Measurements from ENCODE around the gene PCDHGA5. TPM values are rescaled to one million over a fixed set of nuclear protein-coding genes. Genes with fewer than 3 reads are reported as not detected.

Gene PCDHGA5
- total and polyA plus RNA-seq, 2 of the 8 experiments (the other 6 are each of a cell fraction or from before 2014, with no cell fraction given), result 1.1 to 1.3 TPM

DNA sequence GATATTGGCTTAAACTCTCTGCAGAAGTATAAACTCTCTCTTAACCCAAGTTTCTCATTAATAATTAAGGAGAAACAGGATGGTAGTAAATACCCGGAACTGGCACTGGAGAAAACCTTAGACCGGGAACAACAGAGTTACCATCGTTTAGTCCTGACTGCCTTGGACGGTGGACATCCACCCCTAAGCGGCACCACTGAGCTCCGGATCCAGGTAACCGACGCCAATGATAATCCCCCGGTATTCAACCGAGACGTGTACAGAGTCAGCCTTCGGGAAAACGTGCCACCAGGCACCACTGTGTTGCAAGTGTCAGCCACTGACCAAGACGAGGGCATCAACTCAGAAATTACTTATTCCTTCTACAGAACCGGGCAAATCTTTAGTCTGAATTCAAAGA, 34.6 kb downstream of the PCDHGA5 start (continued):
- TF ChIP-seq, protein P1, sequence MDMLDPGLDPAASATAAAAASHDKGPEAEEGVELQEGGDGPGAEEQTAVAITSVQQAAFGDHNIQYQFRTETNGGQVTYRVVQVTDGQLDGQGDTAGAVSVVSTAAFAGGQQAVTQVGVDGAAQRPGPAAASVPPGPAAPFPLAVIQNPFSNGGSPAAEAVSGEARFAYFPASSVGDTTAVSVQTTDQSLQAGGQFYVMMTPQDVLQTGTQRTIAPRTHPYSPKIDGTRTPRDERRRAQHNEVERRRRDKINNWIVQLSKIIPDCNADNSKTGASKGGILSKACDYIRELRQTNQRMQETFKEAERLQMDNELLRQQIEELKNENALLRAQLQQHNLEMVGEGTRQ (IDR thresholded peaks at IDR 0.05; ENCODE audit: low read length), result no peak
- TF ChIP-seq BRCA1 (IDR thresholded peaks at IDR 0.05; ENCODE audit: low read depth, low read length) (no peak), SP1 (IDR thresholded peaks at IDR 0.05; ENCODE audit: low read depth, low read length) (no peak), ZNF274 (IDR thresholded peaks at IDR 0.05; ENCODE audit: borderline replicate concordance, extremely low read depth, low read length) (no peak), EP300 (IDR thresholded peaks at IDR 0.05; ENCODE audit: borderline replicate concordance in 1 of 2, low read depth in 2 of 2, low read length in 2 of 2) (no peak), TCF12 (IDR thresholded peaks at IDR 0.05; ENCODE audit: low read depth, low read length) (no peak), RNF2 (IDR thresholded peaks at IDR 0.05; ENCODE audit: borderline replicate concordance, low read depth, low read length, missing control alignments, poor library complexity, severe bottlenecking) (no peak), KDM5A (IDR thresholded peaks at IDR 0.05; ENCODE audit: low read length) (no peak), SIRT6 (IDR thresholded peaks at IDR 0.05; ENCODE audit: low read length) (no peak), SP4 (IDR thresholded peaks at IDR 0.05; ENCODE audit: low read length) (no peak)

Data from H1 (cell line).